Urothelium cell line (cell line): Measurements from ENCODE around the gene NPLOC4.

ENCODE experiments used
- DNase-seq: peaks from one replicate; pipeline ENCODE4 v3.0.0; 2011; ENCODE audit warnings: low spot score, mixed read lengths
- FAIRE-seq: peaks from 2 replicates; lab custom pipeline; 2011; peaks lifted over from hg19 to GRCh38; lab: Jason Lieb, UNC

Gene NPLOC4

GRCh38 chr17:81522491-81523401 is 114.2 kb downstream of the NPLOC4 start:
- FAIRE-seq = no peak
- DNase-seq = no peak

GRCh38 chr17:81520021-81520901 is 116.7 kb downstream of the NPLOC4 start:
- no peak for FAIRE-seq

GRCh38 chr17:81519284-81520020 is 117.5 kb downstream of the NPLOC4 start:
- DNase-seq = no peak
- FAIRE-seq = no peak

More at GRCh38 chr17:81520021-81520901, 116.7 kb downstream of the NPLOC4 start:
- no peak for DNase-seq

- FAIRE-seq (no peak), DNase-seq (no peak)
These were observed 118.1 kb downstream of the NPLOC4 start for GRCh38 chr17:81518785-81519283.

GRCh38 chr17:81518113-81518784 is 118.7 kb downstream of the NPLOC4 start:
- no peak for DNase-seq
- no peak for FAIRE-seq

- no peak for FAIRE-seq
These were observed 119.4 kb downstream of the NPLOC4 start for GRCh38 chr17:81517339-81518112.

GRCh38 chr17:81517009-81517338 is 119.9 kb downstream of the NPLOC4 start:
- no peak for FAIRE-seq
- no peak for DNase-seq

More at GRCh38 chr17:81517339-81518112, 119.4 kb downstream of the NPLOC4 start:
- no peak for DNase-seq

GRCh38 chr17:81516439-81516838 is 120.5 kb downstream of the NPLOC4 start:
- DNase-seq (no peak), FAIRE-seq (no peak)

- DNase-seq (no peak), FAIRE-seq (no peak)
These were observed 121.3 kb downstream of the NPLOC4 start for GRCh38 chr17:81515530-81516041.

GRCh38 chr17:81514739-81515529 is 122.0 kb downstream of the NPLOC4 start:
- FAIRE-seq = no peak

GRCh38 chr17:81514489-81514738 is 122.5 kb downstream of the NPLOC4 start:
- FAIRE-seq (peak; percentile 55), DNase-seq (no peak)

More at GRCh38 chr17:81514739-81515529, 122.0 kb downstream of the NPLOC4 start:
- DNase-seq = peak; percentile 73

- FAIRE-seq = no peak
- peak; percentile 66 for DNase-seq
These were observed 123.0 kb downstream of the NPLOC4 start for GRCh38 chr17:81513753-81514488.

GRCh38 chr17:81513372-81513752 is 123.5 kb downstream of the NPLOC4 start:
- FAIRE-seq (no peak), DNase-seq (peak; percentile 59)

GRCh38 chr17:81512562-81513371 is 124.1 kb downstream of the NPLOC4 start, which contains the start of gene ACTG1:
TSS of gene ACTG1 (minus strand) at chr17:81512799. CDS start at chr17:81512354, 445 bp downstream.
- no peak for FAIRE-seq

GRCh38 chr17:81511804-81512561 is 124.9 kb downstream of the NPLOC4 start:
- no peak for DNase-seq

More at GRCh38 chr17:81512562-81513371, 124.1 kb downstream of the NPLOC4 start, which contains the start of gene ACTG1:
- DNase-seq = peak; percentile 99

GRCh38 chr17:81511554-81511803 is 125.4 kb downstream of the NPLOC4 start:
- no peak for FAIRE-seq

More at GRCh38 chr17:81511804-81512561, 124.9 kb downstream of the NPLOC4 start:
- peak; percentile 53 for FAIRE-seq

More at GRCh38 chr17:81511554-81511803, 125.4 kb downstream of the NPLOC4 start:
- DNase-seq = no peak
